AG09309 (cell line): Measurements from ENCODE around the gene KLRC2.
"Not testable (repeated sequence)": the region's sequence is repeated elsewhere in the genome, so short reads cannot be mapped to it uniquely, and the experiment has no call there.

Experiments
- DNase-seq: peaks from one replicate; pipeline ENCODE4 v3.0.0-alpha.2; 2010; ENCODE audit warnings: low read depth
- H3K4me3 ChIP-seq: 2 replicates; pipeline ENCODE4 v1.5.1; 2011; ENCODE audit warnings: mild to moderate bottlenecking, low read depth, low read length, moderate library complexity; ENCODE audit not compliant: control insufficient read depth
- CTCF ChIP-seq: IDR thresholded peaks from 2 replicates; pipeline ENCODE4 v1.5.1; 2011; ENCODE audit warnings: mild to moderate bottlenecking, low read depth, low read length, inconsistent platforms; ENCODE audit not compliant: insufficient read depth, control insufficient read depth; ENCODE audit errors: missing control alignments

Gene KLRC2

DNA sequence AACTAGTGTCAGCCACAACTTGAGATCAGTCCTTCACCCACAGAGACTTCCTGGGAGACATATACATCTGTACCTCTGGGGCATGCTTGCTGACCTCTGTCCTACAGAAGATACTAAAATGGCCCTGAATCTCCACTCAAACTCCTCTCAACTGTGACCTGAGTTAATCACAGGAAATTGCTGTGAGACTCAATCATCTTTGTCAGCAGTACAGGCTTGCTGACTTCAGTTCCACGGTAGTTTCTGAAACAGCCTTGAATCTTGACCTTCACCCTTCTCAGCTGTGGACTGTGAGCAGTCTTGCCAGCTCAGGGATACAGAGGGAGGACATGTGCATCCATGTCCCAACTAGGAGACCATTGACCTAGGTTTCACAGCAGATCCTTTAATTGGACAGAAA is 18.7 kb upstream of the KLRC2 start:
- no peak for DNase-seq
- no peak overlapping the region for H3K4me3 ChIP-seq
- no peak for TF ChIP-seq CTCF

GRCh38 chr12:10453156-10453555 is 17.3 kb upstream of the KLRC2 start, which contains the start of gene KLRC1:
TSS of gene KLRC1 (minus strand) at chr12:10453377. CDS start at chr12:10451156, 2,221 bp downstream.
- no peak for DNase-seq
- H3K4me3 ChIP-seq: no peak within 1 kb of the TSS
- TF ChIP-seq CTCF: no peak

GRCh38 chr12:10448236-10448635 is 12.4 kb upstream of the KLRC2 start:
- TF ChIP-seq CTCF: no peak
- no peak for DNase-seq
- no peak overlapping the region for H3K4me3 ChIP-seq

DNA sequence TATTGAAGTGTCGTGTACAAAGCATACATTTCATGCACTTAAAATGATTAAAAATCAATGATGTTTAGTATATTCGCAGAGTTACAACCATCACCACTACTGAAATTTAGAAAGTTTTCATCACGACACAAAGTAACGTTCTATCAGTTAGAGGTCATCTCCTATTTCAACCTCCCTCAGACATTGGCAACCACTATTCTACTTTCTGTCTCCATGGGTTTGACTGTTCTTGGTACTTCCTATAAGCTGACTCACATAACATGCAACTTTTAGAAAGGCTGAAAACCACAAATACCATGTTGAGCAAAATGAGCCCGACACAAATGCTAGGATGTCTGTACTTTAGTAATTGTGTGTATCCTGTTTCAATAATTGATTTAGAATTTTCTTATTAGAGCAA is 10.2 kb upstream of the KLRC2 start:
- not testable (repeated sequence) for H3K4me3 ChIP-seq, DNase-seq

DNA sequence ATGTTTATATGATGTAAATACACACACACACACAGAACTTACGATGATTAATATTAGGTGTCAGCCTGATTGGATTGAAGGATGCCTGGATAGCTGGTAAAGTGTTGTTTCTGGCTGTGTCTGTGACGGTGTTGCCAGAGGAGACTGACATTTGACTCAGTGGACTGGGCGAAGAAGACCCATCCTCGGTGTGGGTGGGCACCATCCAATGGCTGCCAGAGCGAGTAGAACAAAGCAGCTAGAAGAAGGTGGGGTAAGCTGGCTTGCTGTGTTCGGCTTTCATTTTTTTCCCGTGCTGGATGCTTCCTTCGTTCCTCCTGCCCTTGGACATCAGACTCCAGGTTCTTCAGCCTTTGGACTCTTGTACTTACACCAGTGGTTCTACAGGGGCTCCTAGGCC is 5.3 kb upstream of the KLRC2 start:
- not testable (repeated sequence) for H3K4me3 ChIP-seq, DNase-seq

GRCh38 chr12:10439608-10440274 is 3.9 kb upstream of the KLRC2 start:
- DNase-seq, H3K4me3 ChIP-seq: not testable (repeated sequence)

DNA sequence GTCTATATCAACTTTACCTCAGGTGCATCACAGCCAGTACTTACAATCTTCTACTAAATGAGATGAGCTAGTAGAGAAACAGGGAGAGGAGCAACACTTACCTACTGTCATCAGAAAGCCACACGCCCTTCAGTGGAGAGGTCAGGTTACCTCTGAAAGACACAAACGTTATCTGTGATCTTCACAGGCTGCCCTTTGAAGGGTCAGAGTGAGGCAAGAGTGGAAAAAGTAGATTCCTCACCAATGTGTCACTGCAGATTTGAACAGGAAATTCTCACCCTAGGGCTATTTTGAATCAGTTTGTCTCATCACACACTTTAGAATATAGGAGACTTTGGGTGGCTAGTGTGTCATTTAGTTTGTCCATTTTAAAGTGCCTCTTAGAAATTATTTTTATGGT is 1.8 kb upstream of the KLRC2 start:
- DNase-seq, H3K4me3 ChIP-seq: not testable (repeated sequence)

DNA sequence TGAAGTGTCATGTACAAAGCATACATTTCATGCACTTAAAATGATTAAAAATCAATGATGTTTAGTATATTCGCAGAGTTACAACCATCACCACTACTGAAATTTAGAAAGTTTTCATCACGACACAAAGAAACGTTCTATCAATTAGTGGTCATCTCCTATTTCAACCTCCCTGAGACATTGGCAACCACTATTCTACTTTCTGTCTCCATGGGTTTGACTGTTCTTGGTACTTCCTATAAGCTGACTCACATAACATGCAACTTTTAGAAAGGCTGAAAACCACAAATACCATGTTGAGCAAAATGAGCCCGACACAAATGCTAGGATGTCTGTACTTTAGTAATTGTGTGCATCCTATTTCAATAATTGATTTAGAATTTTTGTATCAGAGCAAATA is 5.2 kb downstream of the KLRC2 start:
- H3K4me3 ChIP-seq, DNase-seq: not testable (repeated sequence)

DNA sequence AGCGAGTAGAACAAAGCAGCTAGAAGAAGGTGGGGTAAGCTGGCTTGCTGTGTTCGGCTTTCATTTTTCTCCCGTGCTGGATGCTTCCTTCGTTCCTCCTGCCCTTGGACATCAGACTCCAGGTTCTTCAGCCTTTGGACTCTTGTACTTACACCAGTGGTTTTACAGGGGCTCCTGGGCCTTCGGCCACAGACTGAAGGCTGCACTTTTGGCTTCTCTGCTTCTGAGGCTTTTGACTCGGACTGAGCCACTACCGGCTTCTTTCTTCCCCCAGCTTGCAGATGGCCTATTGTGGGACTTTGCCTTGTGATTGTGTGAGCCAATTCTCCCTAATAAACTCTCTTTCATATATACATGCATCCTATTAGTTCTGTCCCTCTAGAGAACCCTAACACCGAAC is 9.9 kb downstream of the KLRC2 start:
- not testable (repeated sequence) for DNase-seq, H3K4me3 ChIP-seq

DNA sequence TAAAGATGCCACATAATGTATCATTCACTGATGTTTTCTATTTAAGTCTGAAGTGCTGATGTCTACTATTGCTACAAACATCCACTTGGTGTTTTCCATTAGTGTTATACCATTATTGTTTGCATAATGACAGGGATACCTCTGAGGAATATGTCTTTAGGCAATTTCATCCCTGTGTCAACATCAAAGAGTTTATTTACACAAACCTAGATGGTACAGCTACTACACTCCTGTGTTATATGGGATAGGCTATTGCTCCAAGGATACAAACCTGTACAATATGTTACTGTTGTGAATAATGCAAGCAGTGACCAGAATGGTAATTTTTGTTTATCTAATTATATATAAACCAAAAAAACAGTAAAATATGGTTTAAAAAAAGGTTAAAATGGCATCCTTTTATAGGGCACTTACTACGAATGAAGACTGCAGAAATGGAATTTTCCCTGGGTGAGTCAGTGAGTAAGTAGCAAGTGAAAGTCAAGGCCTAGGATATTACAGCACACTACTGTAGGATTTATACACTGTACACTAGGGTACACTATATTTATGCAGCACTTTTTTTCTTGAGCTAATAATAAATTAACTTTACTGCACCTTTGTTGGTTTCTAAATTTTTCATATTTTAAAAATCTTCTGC is 11.4 kb downstream of the KLRC2 start:
- not testable (repeated sequence) for DNase-seq, H3K4me3 ChIP-seq

DNA sequence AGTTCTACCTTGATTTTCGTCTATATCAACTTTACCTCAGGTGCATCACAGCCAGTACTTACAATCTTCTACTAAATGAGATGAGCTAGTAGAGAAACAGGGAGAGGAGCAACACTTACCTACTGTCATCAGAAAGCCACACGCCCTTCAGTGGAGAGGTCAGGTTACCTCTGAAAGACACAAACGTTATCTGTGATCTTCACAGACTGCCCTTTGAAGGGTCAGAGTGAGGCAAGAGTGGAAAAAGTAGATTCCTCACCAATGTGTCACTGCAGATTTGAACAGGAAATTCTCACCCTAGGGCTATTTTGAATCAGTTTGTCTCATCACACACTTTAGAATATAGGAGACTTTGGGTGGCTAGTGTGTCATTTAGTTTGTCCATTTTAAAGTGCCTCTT is 13.7 kb downstream of the KLRC2 start:
- not testable (repeated sequence) for H3K4me3 ChIP-seq, DNase-seq

DNA sequence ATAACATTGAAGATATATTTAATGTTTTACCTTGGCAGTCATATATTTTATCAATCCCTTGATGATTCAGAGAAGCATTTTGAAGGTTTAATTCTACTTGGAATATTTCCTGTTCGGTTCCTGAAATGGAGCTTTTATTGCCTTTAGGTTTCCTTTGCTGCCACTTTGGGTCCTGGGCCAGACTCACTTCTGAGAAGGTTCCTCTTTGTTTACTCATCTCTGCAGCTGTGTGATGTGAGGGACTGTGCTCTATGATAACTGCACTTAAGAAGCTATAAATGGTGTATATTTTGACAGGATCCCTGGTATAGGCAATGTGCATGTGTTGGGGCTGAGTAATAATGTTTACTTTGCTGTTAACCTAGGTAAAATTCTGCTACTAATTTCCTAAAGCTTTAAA is 15.5 kb downstream of the KLRC2 start, which contains the start of gene KLRC3:
Gene KLRC3, minus strand, starts transcription at position 262 of the 400 bp plus-strand sequence. Its CDS starts 45 bp downstream, at position 217.
- not testable (repeated sequence) for H3K4me3 ChIP-seq, DNase-seq
